ENCODE results near the gene COLEC12.

DNA sequence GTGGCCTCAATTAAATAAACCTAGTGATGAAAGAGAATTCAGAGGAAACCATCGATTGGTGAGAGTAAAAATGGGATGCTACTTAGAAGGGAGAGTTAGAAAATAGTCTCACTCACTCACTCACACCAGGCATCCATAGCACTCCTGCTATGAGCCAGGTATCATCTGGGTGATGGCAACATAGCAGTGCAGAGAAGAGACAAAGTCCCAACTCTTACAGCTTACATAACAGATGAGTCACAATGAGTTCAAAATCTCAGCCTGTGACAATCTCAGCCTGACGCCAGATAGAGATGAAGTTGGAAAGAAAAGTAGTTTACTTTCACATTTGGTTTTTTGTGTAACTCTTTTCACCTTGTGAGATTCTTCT is 177.3 kb downstream of the COLEC12 start:
- TF ChIP-seq ZNF121 (tag by site-specific recombination; IDR thresholded peaks at IDR 0.05) (no peak), ZNF585B (tag by site-specific recombination; IDR thresholded peaks at IDR 0.05) (no peak), ZNF24 (tag by site-specific recombination; IDR thresholded peaks at IDR 0.05) (no peak), CTCF (tag by site-specific recombination; IDR thresholded peaks at IDR 0.05) (no peak), ZNF660 (tag by site-specific recombination; IDR thresholded peaks at IDR 0.05) (no peak)

Measured in HEK293 (cell line).